ENCODE data around the gene FMO1. TPM values are rescaled to one million over a fixed set of nuclear protein-coding genes. Genes with fewer than 3 reads are reported as not detected.
"Not testable (repeated sequence)": the region's sequence is repeated elsewhere in the genome, so short reads cannot be mapped to it uniquely, and the experiment has no call there.

Gene FMO1
- polyA plus RNA-seq, 1 donor, result 215 TPM

DNA sequence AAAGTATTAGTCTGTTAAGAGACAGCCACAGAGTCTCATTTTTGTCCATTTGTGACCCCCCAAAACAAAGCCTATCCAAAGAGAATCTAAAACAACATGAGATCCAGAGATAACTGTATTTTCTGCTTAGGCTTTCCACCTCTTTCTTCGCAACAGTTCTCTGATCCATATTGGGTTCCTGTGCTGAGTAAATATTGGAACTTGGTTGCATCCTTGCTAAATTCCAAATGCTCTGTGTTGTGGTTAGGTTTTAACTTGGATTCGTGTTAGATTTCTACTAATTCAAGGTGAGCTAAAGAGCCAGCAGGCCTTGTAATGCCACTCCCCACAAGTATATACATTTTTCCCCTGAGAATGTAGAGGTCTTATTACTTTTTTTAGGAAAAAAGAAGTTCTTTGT, 29.2 kb downstream of the FMO1 start:
- DNase-seq, result no peak

DNA sequence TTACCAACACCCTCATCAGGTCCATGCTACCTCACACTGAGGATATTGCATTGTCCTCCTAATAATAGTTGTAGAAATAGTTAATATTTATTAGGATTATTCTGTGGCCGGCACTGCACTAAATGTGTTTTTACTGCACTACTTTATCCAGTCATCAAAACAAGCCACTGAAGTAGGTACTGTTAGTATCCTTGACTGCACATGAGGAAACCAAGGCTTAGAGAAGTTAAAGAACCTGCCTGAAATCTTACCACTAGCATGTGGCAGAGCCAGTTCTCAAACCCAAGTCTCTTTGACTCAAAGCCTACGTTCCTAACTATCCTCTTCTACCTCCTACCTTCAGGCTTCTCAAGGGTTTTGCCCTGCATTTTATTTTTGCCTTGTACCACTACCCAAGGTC, 30.9 kb downstream of the FMO1 start:
- no peak for DNase-seq

DNA sequence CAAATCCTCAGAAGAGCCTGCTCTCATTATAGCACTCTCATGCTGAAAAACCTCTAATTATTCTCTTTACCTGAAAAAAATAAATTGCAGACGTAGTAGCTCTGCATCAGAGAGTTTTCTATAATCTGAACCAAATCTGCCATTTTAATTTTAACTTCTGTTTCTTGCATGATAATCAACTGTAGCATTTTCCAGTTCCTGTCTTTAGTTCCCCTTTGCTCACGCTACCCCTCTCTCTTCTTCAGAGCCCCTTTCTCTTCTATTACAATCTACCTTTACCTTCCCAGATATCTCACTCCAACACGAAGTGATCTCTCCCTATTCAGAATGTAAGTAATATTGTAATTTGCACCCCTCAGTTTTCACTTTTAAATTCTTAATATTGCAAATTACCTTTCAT, 31.4 kb downstream of the FMO1 start:
- DNase-seq, result no peak

- DNase-seq, result no peak
These were observed 32.3 kb downstream of the FMO1 start for GRCh38 chr1:171280599-171280998.

DNA sequence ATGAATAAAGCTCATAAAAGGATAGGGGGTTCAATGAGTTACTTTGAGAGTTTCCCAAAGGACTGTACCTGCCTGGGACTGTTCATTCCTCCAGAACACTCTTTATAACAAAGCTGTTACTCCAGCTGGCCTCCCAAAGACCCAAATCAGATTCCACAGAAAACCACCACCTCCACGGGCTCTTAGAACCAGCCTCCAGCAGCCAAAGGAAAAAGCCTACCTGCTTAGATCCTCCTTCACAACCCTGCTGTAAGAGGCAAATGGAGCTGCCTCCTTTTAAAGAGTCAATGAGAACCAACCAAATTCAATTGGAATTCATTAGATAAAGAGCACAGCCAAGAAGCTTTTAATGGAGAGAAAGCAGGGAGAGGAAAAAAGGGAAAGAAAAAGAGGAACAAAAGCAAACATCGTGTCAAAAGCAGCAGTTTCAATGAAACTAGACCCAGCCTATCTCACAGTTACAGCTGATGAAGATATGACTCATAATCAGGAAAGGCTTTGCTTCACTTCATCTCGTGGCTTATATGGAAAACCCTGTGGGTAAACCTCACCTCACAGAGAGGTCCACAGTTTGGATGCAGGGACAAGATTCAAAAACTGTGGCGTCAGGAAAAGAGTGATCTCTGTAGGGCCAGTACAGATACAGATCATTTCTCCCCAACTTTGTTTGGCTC, 37.9 kb downstream of the FMO1 start:
- DNase-seq, result no peak

- DNase-seq, result no peak
These were observed 42.3 kb downstream of the FMO1 start for GRCh38 chr1:171290621-171291020.

DNA sequence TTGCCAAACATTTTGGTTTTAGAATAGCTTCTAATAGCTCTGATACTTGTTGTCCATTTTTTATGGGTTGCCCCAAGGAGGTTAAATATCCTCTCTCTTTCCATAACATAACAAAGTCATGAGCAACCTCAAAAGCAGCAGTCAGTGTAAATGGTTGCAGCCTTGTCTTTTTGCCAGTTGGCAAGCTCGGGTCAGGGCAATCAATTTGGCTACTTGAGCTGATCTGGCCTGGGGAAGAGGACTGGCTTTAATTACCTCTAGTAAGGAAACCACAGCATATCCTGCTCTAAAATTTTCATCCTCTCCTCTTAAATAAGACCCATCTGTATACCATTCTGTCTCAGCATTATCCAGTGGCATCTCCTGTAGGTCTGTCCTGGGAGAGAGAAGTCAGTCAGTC, 44.5 kb downstream of the FMO1 start:
- no peak for DNase-seq

DNA sequence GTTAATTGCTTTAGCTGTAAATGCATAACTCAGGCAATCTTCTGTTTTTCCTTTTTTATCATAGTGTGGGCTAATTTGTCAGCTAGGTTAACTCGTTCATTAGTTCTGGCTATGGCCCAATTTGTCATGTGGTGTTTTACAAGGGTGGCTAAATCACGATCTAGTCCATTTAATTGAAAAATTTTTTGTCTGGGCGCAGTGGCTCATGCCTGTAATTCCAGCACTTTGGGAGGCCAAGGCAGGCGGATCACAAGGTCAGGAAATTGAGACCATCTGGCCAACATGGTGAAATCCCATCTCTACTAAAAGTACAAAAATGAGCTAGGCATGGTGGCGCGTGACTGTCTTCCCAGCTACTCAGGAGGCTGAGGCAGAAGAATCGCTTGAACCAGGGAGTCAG, 47.1 kb downstream of the FMO1 start:
- DNase-seq, result not testable (repeated sequence)

- DNase-seq, result no peak
These were observed 47.5 kb downstream of the FMO1 start for GRCh38 chr1:171295821-171296220.

DNA sequence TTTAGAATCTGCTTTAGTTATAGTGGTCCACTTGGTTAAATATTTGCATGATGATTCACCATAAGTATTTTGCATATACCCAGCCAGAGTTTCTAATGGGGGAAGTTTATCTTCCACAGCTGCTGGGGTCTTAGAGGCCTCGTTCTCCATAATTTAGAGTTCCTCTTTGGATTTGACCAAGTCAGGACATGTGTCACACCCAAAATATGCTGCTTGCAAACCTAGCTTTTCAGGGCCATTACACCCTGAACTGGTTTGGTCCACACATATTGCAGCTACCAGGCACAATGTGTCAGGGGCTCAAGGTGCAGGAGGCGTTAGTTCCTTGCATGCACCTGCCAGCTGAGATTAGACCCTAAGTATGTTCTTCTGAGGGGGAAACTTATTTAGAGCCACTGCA, 48.6 kb downstream of the FMO1 start:
- DNase-seq, result no peak

DNA sequence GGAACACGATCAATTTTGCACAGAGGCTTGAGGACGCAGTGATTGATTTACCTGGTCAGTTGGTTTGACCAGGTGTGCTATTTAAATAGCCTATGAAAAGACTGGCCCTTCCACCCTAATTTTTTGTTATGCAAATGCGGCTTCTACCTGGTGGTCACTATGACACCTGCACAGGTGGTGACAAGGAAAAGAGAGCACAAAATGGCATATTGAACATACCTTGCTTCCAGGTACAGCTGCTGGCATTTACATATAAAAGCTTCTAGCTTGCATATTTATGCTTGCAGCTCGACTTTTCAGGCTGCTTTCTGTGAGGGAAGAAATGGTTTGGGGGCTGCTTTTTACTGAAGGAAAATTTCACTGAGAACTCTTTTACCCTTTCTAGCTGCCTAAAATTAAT, 50.4 kb downstream of the FMO1 start:
- no peak for DNase-seq

DNA sequence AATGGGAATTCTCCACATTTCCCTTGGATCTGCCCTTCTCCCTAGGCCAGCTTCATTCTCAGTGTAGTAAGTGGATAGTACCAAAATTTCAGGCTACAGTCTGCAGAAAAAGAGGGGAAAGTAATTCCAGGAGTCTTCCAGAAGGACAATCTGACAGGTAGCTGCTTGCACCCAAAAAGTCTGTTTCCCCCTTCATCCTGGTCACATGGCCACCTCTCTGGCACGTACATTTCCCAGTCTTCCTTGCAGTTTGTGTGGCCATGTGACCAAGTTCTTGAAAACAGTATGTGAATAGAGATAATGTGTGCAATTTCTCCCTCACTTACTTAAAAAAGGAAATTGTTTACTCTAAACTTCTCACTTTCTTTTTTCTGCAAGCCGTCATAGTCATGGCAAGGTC, 51.0 kb downstream of the FMO1 start:
- DNase-seq, result no peak

DNA sequence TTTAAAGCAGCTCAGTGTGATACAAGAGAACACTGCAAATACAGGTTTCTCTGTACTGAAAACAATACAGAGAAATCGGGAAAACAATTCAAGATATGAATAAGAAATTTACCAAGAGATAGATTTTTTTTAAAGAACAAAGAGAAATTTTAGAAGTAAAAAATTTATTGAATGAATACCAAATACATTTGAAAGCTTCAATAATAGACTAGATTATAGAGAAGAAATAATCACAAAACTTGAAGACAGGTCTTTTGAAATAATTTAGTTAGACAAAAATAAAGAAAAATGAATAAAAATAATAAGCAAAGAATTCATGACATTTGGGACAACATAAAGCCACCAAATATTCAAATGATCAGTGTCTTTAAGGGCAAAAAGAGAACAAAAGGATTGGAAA, 52.1 kb downstream of the FMO1 start:
- no peak for DNase-seq

GRCh38 chr1:171310661-171311087, 62.4 kb downstream of the FMO1 start:
- no peak for DNase-seq

DNA sequence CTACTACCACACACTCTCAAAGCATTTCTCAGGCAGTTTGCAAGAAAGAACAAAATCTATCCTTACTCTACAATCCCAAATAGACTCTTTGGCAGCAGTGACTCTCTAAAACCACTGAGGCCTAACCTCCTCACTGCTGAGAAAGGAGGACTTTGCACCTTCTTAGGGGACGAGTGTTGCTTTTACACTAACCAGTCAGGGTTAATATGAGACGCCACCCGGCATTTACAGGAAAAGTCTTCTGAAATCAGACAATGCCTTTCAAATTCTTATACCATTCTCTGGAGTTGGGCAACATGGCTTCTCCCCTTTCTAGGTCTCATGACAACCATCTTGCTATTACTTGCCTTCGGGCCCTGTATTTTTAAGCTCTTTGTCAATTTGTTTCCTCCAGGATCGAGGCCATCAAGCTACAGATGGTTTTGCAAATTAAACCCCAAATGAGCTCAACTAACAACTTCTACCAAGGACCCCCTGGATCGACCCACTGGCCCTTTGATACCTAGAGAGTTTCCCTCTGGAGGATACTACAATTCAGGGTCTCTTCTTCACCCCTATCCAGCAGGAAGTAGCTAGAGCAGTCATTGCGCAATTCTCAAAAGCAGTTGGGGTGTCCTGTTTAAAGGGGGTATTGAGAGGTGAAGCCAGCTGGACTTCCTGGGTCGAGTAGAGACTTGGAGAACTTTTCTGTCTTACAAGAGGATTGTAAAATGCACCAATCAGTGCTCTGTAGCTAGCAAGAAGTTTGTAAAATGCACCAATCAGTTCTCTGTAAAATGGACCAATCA, 63.7 kb downstream of the FMO1 start:
- no peak for DNase-seq

DNA sequence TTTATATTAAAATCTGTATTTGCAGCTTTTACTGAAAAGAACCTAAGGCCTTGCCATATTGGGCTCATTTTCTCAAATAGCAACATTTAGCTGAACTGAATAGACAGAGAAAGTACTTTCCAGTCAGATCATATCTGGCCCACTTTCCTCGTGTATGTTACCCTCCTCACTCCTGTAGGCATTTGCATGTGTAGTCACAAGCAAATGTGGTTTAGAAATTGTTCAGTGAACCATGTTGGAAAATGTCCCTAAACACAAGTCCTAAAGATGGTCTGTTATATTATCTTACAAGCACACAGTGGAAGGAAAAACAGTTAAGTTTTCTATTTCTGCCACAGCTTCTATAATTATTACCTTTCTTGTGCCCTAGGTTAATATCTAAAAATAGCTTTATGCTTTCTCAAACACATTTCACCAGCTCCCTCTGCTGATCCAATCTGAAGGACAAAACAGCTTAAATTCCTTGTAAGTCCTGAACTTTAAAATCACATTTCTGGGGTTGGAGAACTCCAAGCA, 65.1 kb downstream of the FMO1 start:
- no peak for DNase-seq

GRCh38 chr1:171313835-171314320, 65.6 kb downstream of the FMO1 start, which contains the start of gene FMO4:
Gene FMO4 (plus strand): TSS chr1:171314183. CDS start chr1:171319826, 5,643 bp downstream.
- DNase-seq, result peak; percentile 99

- DNase-seq, result no peak
These were observed 81.0 kb downstream of the FMO1 start for GRCh38 chr1:171329251-171329650.

- DNase-seq, result no peak
These were observed 85.8 kb downstream of the FMO1 start for GRCh38 chr1:171334024-171334640.

All from left kidney (tissue), 2 donors.